SU-DHL-6 (cell line): ENCODE measurements around the gene MYBBP1A.

Experiments
- EZH2phosphoT487 ChIP-seq: fragments of 200-600 bp; sonication (generic), shearing (Covaris generic); conservative IDR thresholded peaks from 2 replicates; pipeline ENCODE4 v1.6.1; 2018; ENCODE audit warnings: mild to moderate bottlenecking, antibody characterized with exemption, low read length, moderate library complexity, mixed read lengths
- TF ChIP-seq, protein P1 (sequence below): fragments of 200-600 bp; sonication (generic); IDR thresholded peaks from one replicate; pipeline ENCODE4 v1.5.1; 2017; ENCODE audit warnings: antibody characterized with exemption, mild to moderate bottlenecking, low read length, moderate library complexity; ENCODE audit not compliant: insufficient read depth, poor library complexity, severe bottlenecking

DNA sequence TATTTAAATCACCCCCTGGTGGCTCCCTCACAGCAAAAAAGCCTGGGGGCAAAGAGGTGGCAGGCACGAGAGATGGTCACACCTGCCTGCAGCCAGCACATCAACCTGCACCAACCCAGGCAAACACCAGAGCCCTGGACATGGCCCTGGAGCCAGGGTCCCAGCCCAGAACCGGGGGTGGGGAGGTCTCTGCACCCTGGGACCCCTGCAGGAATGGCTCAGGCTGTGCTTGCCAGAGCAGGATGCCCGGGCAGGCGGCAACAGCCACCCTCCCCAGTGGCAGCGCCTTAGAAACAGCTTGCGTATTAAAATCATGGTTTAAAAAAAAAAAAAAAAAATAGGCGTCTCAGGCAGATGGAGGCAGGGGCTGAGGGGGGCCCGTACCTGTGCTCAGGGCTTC, 16.2 kb downstream of the MYBBP1A start:
- TF ChIP-seq, protein P1, sequence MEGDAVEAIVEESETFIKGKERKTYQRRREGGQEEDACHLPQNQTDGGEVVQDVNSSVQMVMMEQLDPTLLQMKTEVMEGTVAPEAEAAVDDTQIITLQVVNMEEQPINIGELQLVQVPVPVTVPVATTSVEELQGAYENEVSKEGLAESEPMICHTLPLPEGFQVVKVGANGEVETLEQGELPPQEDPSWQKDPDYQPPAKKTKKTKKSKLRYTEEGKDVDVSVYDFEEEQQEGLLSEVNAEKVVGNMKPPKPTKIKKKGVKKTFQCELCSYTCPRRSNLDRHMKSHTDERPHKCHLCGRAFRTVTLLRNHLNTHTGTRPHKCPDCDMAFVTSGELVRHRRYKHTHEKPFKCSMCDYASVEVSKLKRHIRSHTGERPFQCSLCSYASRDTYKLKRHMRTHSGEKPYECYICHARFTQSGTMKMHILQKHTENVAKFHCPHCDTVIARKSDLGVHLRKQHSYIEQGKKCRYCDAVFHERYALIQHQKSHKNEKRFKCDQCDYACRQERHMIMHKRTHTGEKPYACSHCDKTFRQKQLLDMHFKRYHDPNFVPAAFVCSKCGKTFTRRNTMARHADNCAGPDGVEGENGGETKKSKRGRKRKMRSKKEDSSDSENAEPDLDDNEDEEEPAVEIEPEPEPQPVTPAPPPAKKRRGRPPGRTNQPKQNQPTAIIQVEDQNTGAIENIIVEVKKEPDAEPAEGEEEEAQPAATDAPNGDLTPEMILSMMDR, result no peak
- TF ChIP-seq EZH2phosphoT487, result no peak
